ENCODE results near the gene TSPAN17. TPM values are rescaled to one million over a fixed set of nuclear protein-coding genes. Genes with fewer than 3 reads are reported as not detected.

The TSPAN17 gene
- total and polyA plus RNA-seq, 10 of the 15 experiments (the other 5 are each of a cell fraction or from before 2014, with no cell fraction given), result 0.24 to 17.1 (median 10.4) TPM

GRCh38 chr5:176687881-176688280, 40.6 kb downstream of the TSPAN17 start:
- Histone ChIP-seq H2AFZ (ENCODE audit: control insufficient read depth, low read depth, low read length) (no peak overlapping the region), H3K4me1 (ENCODE audit: control insufficient read depth, insufficient read depth, low read length) (no peaks in the 10 kb centered on the region), H3K4me3 (no peak overlapping the region), H3K36me3 (ENCODE audit: control insufficient read depth in 2 of 2, insufficient read depth in 2 of 2, low read length in 1 of 2) (no peaks in the 10 kb centered on the region), H3K4me2 (ENCODE audit: control insufficient read depth, insufficient read depth) (no peak overlapping the region), H3K9ac (ENCODE audit: control insufficient read depth, insufficient read depth, low read length) (no peak overlapping the region), H3K9me3 (replicated peaks; ENCODE audit: control insufficient read depth, insufficient read depth, low read length) (no peaks in the 10 kb centered on the region; the same call in 2 of the 3 replicates), H3K27ac (ENCODE audit: control insufficient read depth, insufficient read depth) (no peak overlapping the region), H3K79me2 (ENCODE audit: control insufficient read depth, insufficient read depth, low read length) (no peaks in the 10 kb centered on the region), H4K20me1 (ENCODE audit: control insufficient read depth, insufficient read depth) (no peaks in the 10 kb centered on the region), H3K27me3 (replicated peaks in 1 of 2; ENCODE audit: control insufficient read depth in 2 of 2, insufficient read depth in 2 of 2, low read length in 1 of 2) (no peaks in the 10 kb centered on the region; a peak in 2 of 4 replicates)
- SMC1A ChIA-PET (ENCODE audit: uncharacterized antibody, unreplicated experiment), result no interaction called here
- BruUV-seq (replicated peaks), result no TSS peak
- WGBS (ENCODE audit: insufficient coverage, insufficient replicate concordance, low lambda C conversion rate, missing lambda C conversion rate), result 77% methylated on average over 4 of the region's 5 CpGs
- POLR2A ChIA-PET, result no interaction called here
- RAD21 ChIA-PET (ENCODE audit: unreplicated experiment), result interaction anchor here (1.1 kb wide), 1 partner anchor 27 kb away, joined by 3 read pairs; no protein-coding TSS in a partner anchor
- CTCF ChIA-PET, result interaction anchor here (1.6 kb wide), 1 partner anchor 27 kb away, joined by 6 read pairs; no protein-coding TSS in a partner anchor
- TF ChIP-seq ZZZ3 (IDR thresholded peaks at IDR 0.05; ENCODE audit: control insufficient read depth, insufficient read length, low read depth), result no peak
- TF ChIP-seq NFIC (IDR thresholded peaks at IDR 0.05; ENCODE audit: low read depth, low read length), result no peak
- no peak for TF ChIP-seq ZBTB33 (IDR thresholded peaks at IDR 0.05)
- TF ChIP-seq MEF2B (IDR thresholded peaks at IDR 0.05; ENCODE audit: partially characterized antibody, poor library complexity, severe bottlenecking), result no peak
- no peak for TF ChIP-seq NFXL1 (IDR thresholded peaks at IDR 0.05; ENCODE audit: borderline replicate concordance)
- TF ChIP-seq STAT3 (IDR thresholded peaks at IDR 0.05; ENCODE audit: low read depth, low read length), result no peak
- TF ChIP-seq RAD51 (IDR thresholded peaks at IDR 0.05), result no peak
- TF ChIP-seq E4F1 (IDR thresholded peaks at IDR 0.05; ENCODE audit: borderline replicate concordance, partially characterized antibody), result no peak
- no peak for TF ChIP-seq CHD2 (IDR thresholded peaks at IDR 0.05; ENCODE audit: borderline replicate concordance, low read depth, low read length)
- no peak for TF ChIP-seq NFYB (IDR thresholded peaks at IDR 0.05; ENCODE audit: insufficient read depth, low read depth, low read length)
- no peak for TF ChIP-seq IRF3 (IDR thresholded peaks at IDR 0.05)
- no peak for TF ChIP-seq HDGF (IDR thresholded peaks at IDR 0.05)
- ATAC-seq, result no peak
- in situ Hi-C loops (cut with MboI) (no loop called here), intact Hi-C loops (cut with micrococcal nuclease; ENCODE audit: unreplicated experiment) (no loop called here)
- DNase-seq (ENCODE audit: low read depth, low spot score), result no peak
- no peak for FAIRE-seq
